Activated B cell treated with CpG ODN at 0.5 μM for 24 hours (primary cell): ENCODE data around the gene GLRA2. TPM values are rescaled to one million over a fixed set of nuclear protein-coding genes. Genes with fewer than 3 reads are reported as not detected.

Source experiments
- ATAC-seq: fragments of 200-7000 bp; cut with Tn5 transposase; one replicate; pipeline ENCODE4 v1.10.0; 2021; ENCODE audit warnings: low read depth, mild to moderate bottlenecking, moderate library complexity
- CTCF ChIA-PET: fragments of 350-600 bp; sonication (Branson Sonifier 250); formaldehyde crosslinking; loops from one replicate; lab custom pipeline; 2021; ENCODE audit warnings: antibody characterized with exemption; lab: Charles Lee
- POLR2A ChIA-PET: fragments of 350-600 bp; sonication (Branson Sonifier 250); formaldehyde crosslinking; loops from one replicate; lab custom pipeline; 2021; ENCODE audit warnings: antibody characterized with exemption; lab: Charles Lee
- DNase-seq: peaks from one replicate; pipeline ENCODE4 v3.0.0; 2022
- H3K27ac Mint-ChIP-seq: one replicate; pipeline ENCODE4 v1.8.0; 2020; ENCODE audit warnings: mixed read lengths
- H3K27me3 Mint-ChIP-seq: one replicate; pipeline ENCODE4 v1.8.0; 2021; ENCODE audit warnings: mixed read lengths
- H3K36me3 Mint-ChIP-seq: one replicate; pipeline ENCODE4 v1.8.0; 2021; ENCODE audit warnings: low read depth, mixed read lengths
- H3K4me1 Mint-ChIP-seq: one replicate; pipeline ENCODE4 v1.8.0; 2021; ENCODE audit warnings: mixed read lengths
- H3K4me3 Mint-ChIP-seq: one replicate; pipeline ENCODE4 v1.8.0; 2020; ENCODE audit warnings: mild to moderate bottlenecking, mixed read lengths
- H3K9me3 Mint-ChIP-seq: one replicate; pipeline ENCODE4 v1.8.0; 2020; ENCODE audit warnings: mixed read lengths
- intact Hi-C: fragments of 100-400 bp; cut with micrococcal nuclease; formaldehyde crosslinking; loops from one replicate; pipeline ENCODE4 v1.15.1; 2024
- total RNA-seq: library from RNA; stranded (reverse); gene quantifications from 2 replicates; pipeline ENCODE4 v1.2.3, GENCODE V29; 2022
- TF ChIP-seq, protein P1 (sequence below): fragments of 200-600 bp; IDR thresholded peaks from one replicate; pipeline ENCODE4 v1.8.0; 2022; ENCODE audit warnings: antibody characterized with exemption, mild to moderate bottlenecking

GLRA2 gene
- total RNA-seq, 1 donor from 2014 or later = not detected

DNA sequence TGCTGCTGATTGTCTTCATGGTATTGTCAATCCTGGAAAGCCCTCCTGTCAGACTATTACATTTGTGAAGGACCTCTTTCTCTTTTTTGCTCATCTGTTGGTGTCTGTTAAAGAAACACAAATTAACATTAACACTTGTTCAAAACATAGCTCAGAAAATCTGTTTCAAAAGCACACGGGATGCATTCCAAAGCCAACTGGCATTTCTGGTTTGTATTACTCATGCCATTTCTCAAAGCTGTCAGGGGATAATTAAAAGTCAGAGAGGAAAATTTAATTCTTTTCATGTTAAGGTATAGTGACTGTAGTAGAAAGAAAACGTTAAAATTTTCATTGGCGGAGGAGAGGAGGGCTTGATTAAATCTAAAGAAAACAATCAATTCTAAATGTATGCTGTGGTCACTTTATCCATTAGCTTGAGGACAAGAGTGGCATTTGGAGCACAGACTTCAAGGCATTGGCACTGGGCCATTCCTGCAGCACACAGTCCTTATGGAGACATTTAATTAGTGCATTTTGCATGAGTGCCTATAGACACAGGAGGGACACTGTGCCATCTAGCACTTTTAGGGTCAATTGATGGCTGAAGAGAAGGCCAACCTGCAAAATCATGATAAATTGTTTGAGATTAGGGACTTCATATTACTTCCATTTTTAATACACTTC, 21.2 kb upstream of the GLRA2 start:
- peaks cover 4% of the 10 kb centered on the region for H3K27me3 Mint-ChIP-seq
- CTCF ChIA-PET = no interaction called here

DNA sequence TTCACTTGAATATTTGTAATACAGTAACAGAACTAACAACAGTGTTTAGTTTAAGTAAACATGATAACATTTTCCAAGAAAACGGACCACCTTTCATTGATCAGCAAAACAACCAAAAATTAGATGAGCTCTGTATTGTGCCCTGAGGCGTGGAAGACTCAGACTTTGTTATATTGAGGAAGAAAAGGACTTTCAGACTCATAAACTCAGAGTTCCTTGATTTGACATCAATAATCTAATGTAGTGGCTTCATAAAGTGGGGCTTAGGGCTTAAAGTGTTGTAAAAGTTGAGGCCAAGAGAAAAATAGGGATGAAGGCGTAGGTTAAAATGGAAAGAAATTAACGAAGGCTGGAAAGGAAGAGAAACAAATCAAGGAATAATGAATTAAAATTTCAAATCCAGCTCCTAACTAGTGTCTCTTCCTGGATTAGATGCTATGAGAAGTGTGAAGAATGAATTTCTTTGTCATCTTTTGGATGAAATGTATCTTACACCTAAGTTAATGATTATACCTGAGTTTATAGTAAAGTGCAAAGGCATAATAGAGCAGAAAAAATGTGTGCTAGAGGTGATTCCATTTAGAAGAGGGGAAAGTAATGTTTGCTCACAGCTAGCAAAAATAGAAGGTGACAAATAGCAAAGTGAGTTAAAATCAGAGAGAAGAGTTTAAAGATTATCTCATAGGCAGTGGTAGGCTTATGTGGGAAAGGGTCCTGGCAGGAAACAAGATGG, 19.8 kb upstream of the GLRA2 start:
- TF ChIP-seq, protein P1, sequence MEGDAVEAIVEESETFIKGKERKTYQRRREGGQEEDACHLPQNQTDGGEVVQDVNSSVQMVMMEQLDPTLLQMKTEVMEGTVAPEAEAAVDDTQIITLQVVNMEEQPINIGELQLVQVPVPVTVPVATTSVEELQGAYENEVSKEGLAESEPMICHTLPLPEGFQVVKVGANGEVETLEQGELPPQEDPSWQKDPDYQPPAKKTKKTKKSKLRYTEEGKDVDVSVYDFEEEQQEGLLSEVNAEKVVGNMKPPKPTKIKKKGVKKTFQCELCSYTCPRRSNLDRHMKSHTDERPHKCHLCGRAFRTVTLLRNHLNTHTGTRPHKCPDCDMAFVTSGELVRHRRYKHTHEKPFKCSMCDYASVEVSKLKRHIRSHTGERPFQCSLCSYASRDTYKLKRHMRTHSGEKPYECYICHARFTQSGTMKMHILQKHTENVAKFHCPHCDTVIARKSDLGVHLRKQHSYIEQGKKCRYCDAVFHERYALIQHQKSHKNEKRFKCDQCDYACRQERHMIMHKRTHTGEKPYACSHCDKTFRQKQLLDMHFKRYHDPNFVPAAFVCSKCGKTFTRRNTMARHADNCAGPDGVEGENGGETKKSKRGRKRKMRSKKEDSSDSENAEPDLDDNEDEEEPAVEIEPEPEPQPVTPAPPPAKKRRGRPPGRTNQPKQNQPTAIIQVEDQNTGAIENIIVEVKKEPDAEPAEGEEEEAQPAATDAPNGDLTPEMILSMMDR = no peak
- ATAC-seq (no peak), DNase-seq (no peak)
- ChIA-PET CTCF (no interaction called here), POLR2A (no interaction called here)
- Mint-ChIP-seq H3K27me3 (peaks cover 4% of the 10 kb centered on the region), H3K4me1 (no peaks in the 10 kb centered on the region), H3K9me3 (no peaks in the 10 kb centered on the region), H3K4me3 (no peak overlapping the region), H3K36me3 (no peaks in the 10 kb centered on the region), H3K27ac (no peak overlapping the region)
- intact Hi-C loops = no loop called here

More for the DNA sequence above, 21.2 kb upstream of the GLRA2 start:
- intact Hi-C loops = no loop called here
- ATAC-seq = no peak
- H3K4me1 Mint-ChIP-seq = no peaks in the 10 kb centered on the region
- no peak overlapping the region for H3K4me3 Mint-ChIP-seq
- no peak for DNase-seq
- TF ChIP-seq, protein P1 = no peak
- H3K9me3 Mint-ChIP-seq = no peaks in the 10 kb centered on the region
- POLR2A ChIA-PET = no interaction called here
- no peaks in the 10 kb centered on the region for H3K36me3 Mint-ChIP-seq
- H3K27ac Mint-ChIP-seq = no peak overlapping the region

DNA sequence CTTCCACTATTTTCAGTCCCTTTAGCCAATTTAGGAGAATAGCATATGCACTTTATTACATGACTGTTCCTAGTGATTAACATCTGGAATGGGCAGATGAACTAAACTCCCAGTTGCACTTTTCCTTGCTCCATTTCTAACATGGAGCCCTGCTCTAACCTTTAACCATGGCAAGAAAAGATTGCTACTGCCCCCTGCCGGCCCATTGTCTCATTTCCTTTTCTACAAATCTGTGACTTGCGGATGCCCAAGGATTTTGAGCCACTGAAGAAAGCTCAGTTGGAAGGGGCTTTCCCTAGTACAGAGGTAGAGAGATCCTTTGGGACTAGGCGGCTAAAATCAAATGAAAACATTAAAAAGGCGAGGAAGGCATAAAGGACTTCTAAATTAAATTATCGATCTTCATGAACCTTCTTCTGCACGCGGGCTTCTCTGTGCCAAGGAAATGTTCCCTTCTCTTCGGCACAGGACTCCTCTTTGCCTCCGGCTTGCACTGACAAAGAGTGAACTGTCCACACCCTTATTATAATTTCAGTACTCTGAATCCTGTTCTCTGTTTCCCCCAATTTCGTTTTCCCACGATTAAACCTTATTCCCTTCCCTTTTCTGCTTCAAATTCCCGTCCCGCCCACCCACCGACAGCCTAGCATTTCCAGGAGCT, 577 bp upstream of the GLRA2 start:
- ATAC-seq (no peak), DNase-seq (no peak)
- TF ChIP-seq, protein P1 = no peak
- no peak overlapping the region for H3K27ac Mint-ChIP-seq
- peaks cover 2% of the 10 kb centered on the region for H3K4me1 Mint-ChIP-seq
- H3K4me3 Mint-ChIP-seq = no peak overlapping the region
- H3K27me3 Mint-ChIP-seq = peaks cover 4% of the 10 kb centered on the region
- no peaks in the 10 kb centered on the region for H3K36me3 Mint-ChIP-seq
- POLR2A ChIA-PET = no interaction called here
- H3K9me3 Mint-ChIP-seq = peaks cover 2% of the 10 kb centered on the region
- CTCF ChIA-PET = no interaction called here
- intact Hi-C loops = loop anchor here (2.0 to 5.0 kb wide), 2 partner anchors 431 to 490 kb away; no protein-coding TSS in a partner anchor

- DNase-seq = no peak
- H3K4me3 Mint-ChIP-seq = no peak overlapping the region
- intact Hi-C loops = loop anchor here (10.0 kb wide), 1 partner anchor 161 kb away; no protein-coding TSS in a partner anchor
Measured at GRCh38 chrX:14533867-14534266, 4.5 kb downstream of the GLRA2 start.

More at GRCh38 chrX:14533867-14534266, 4.5 kb downstream of the GLRA2 start:
- TF ChIP-seq, protein P1 = no peak
- H3K9me3 Mint-ChIP-seq = no peaks in the 10 kb centered on the region
- POLR2A ChIA-PET = no interaction called here
- no peaks in the 10 kb centered on the region for H3K36me3 Mint-ChIP-seq
- H3K27me3 Mint-ChIP-seq = peaks cover 4% of the 10 kb centered on the region
- H3K4me1 Mint-ChIP-seq = peaks cover 2% of the 10 kb centered on the region
- no peak for ATAC-seq
- CTCF ChIA-PET = no interaction called here
- no peak overlapping the region for H3K27ac Mint-ChIP-seq
